Hematopoietic multipotent progenitor cell treated with erythropoietin and hydrocortisone succinate and interleukin-3 and kit ligand, for 6 days (in vitro differentiated cells): ENCODE measurements around the gene PAN3.
A peak's percentile ranks its signal among the peaks of the same experiment; 100 is the strongest.
"Not testable (repeated sequence)": the region's sequence is repeated elsewhere in the genome, so short reads cannot be mapped to it uniquely, and the experiment has no call there.

Experiments used
- DNase-seq: peaks from one replicate; pipeline ENCODE4 v3.0.0-alpha.2; 2015

Gene PAN3

GRCh38 chr13:28137596-28137995 lies 749 bp upstream of the PAN3 start:
- DNase-seq: peak; percentile 56

- DNase-seq: peak; percentile 94
Observed at GRCh38 chr13:28138756-28139470, 568 bp downstream of the PAN3 start.

- no peak for DNase-seq
Observed at GRCh38 chr13:28140433-28141125, 2.2 kb downstream of the PAN3 start.

GRCh38 chr13:28141542-28141941 lies 3.2 kb downstream of the PAN3 start:
- not testable (repeated sequence) for DNase-seq

- no peak for DNase-seq
Observed at GRCh38 chr13:28145049-28145448, 6.7 kb downstream of the PAN3 start.

GRCh38 chr13:28147495-28147894 lies 9.2 kb downstream of the PAN3 start:
- no peak for DNase-seq

GRCh38 chr13:28159057-28159456 lies 20.7 kb downstream of the PAN3 start:
- DNase-seq: no peak

- DNase-seq: peak; percentile 75
Observed at GRCh38 chr13:28161370-28161769, 23.0 kb downstream of the PAN3 start.

GRCh38 chr13:28163587-28163986 lies 25.2 kb downstream of the PAN3 start:
- no peak for DNase-seq

GRCh38 chr13:28166257-28166656 lies 27.9 kb downstream of the PAN3 start:
- peak; percentile 86 for DNase-seq

GRCh38 chr13:28171266-28171665 lies 32.9 kb downstream of the PAN3 start:
- DNase-seq: no peak

- no peak for DNase-seq
Observed at GRCh38 chr13:28172947-28173346, 34.6 kb downstream of the PAN3 start.

GRCh38 chr13:28173793-28174192 lies 35.4 kb downstream of the PAN3 start:
- no peak for DNase-seq

GRCh38 chr13:28177327-28177726 lies 39.0 kb downstream of the PAN3 start:
- DNase-seq: no peak

GRCh38 chr13:28177877-28178276 lies 39.5 kb downstream of the PAN3 start:
- DNase-seq: no peak

GRCh38 chr13:28179974-28180373 lies 41.6 kb downstream of the PAN3 start:
- no peak for DNase-seq

- DNase-seq: no peak
Observed at GRCh38 chr13:28181413-28181812, 43.1 kb downstream of the PAN3 start.

- no peak for DNase-seq
Observed at GRCh38 chr13:28185256-28185655, 46.9 kb downstream of the PAN3 start.

GRCh38 chr13:28199089-28199488 lies 60.7 kb downstream of the PAN3 start:
- DNase-seq: no peak

- no peak for DNase-seq
Observed at GRCh38 chr13:28204043-28204442, 65.7 kb downstream of the PAN3 start.

GRCh38 chr13:28204690-28205443 lies 66.5 kb downstream of the PAN3 start:
- DNase-seq: no peak

- no peak for DNase-seq
Observed at GRCh38 chr13:28218679-28219078, 80.3 kb downstream of the PAN3 start.

- no peak for DNase-seq
Observed at GRCh38 chr13:28219408-28220099, 81.2 kb downstream of the PAN3 start.
